Esophagus mucosa (tissue), 1 donor: ENCODE results near the gene AMMECR1. TPM values are rescaled to one million over a fixed set of nuclear protein-coding genes. Genes with fewer than 3 reads are reported as not detected.

Source experiments
- ATAC-seq: fragments of 200-7000 bp; cut with Tn5 transposase; one replicate; pipeline ENCODE4 v1.9.1; 2020
- total RNA-seq: library from RNA; stranded (reverse); gene quantifications from one replicate; pipeline ENCODE4 v1.2.4, GENCODE V29; 2023
- donor health status: DM: yes; HTN: yes; CAD: no.

AMMECR1 gene
- total RNA-seq, 1 donor from 2014 or later = 17.5 TPM

- ATAC-seq = peak; percentile 80
Observed at GRCh38 chrX:110310896-110311295, 7.0 kb downstream of the AMMECR1 start.

- no peak for ATAC-seq
Observed at GRCh38 chrX:110310000-110310790, 7.7 kb downstream of the AMMECR1 start.

GRCh38 chrX:110308220-110308619 is 9.7 kb downstream of the AMMECR1 start:
- ATAC-seq = no peak

- no peak for ATAC-seq
Observed at GRCh38 chrX:110304884-110305283, 13.0 kb downstream of the AMMECR1 start.

- no peak for ATAC-seq
Observed at GRCh38 chrX:110304371-110304770, 13.5 kb downstream of the AMMECR1 start.

- ATAC-seq = no peak
Observed at GRCh38 chrX:110302975-110303374, 14.9 kb downstream of the AMMECR1 start.

DNA sequence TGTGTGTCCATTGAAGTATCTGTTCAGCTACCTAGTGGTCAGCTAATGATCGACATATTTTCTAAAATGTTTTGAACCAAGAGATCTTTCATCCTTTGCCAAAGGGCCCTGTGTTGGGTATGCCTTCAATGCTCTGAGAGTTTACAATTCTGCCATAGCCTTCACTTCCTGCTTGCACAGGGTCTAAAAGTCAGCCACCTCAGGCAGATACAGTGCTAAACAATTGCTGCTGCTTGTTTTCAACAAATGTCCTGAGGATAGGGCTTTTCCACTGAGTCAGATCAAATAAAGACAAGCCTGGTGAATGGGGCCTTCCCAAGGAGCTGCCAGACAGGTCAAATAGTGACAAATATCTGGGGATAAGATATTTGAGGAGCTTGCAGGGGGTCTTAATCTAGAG is 16.7 kb downstream of the AMMECR1 start:
- no peak for ATAC-seq

- no peak for ATAC-seq
Observed at GRCh38 chrX:110294087-110294486, 23.8 kb downstream of the AMMECR1 start.

DNA sequence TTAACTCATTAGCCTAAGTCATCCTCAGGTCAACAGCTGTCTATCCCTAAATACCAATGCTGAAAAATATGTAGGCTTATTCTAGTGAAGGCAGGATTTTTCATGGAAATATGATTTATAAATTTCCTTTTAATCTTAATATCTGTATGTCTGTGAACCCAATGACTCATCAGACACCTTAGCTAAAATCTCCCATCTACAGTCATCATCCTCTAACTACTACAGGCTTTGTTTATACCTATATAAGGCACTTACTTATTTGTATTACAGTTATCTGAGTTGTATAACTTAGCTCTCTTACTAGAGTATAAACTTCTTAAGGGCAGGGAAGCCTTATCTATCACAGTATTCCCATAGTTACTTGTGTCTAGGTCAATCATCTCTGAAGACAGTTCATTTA is 24.2 kb downstream of the AMMECR1 start:
- ATAC-seq = no peak

- ATAC-seq = no peak
Observed at GRCh38 chrX:110287605-110288004, 30.3 kb downstream of the AMMECR1 start.

DNA sequence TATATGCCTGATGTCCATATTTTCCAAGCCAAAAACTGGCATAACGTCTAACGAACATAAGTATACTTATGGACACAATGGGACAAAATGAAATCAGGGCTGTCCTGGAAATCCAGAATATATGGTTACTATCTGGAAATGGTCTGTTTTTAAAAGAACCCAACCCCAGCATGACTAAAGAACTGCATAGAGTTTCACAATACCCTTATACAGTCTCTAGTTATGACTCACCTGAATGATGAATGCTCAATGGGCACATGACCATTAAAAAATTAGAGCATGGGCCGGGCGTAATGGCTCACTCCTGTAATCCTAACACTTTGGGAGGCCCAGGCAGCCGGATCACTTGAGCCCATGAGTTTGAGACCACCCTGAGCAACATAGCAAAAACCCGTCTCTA is 31.8 kb downstream of the AMMECR1 start:
- ATAC-seq = peak; percentile 96

DNA sequence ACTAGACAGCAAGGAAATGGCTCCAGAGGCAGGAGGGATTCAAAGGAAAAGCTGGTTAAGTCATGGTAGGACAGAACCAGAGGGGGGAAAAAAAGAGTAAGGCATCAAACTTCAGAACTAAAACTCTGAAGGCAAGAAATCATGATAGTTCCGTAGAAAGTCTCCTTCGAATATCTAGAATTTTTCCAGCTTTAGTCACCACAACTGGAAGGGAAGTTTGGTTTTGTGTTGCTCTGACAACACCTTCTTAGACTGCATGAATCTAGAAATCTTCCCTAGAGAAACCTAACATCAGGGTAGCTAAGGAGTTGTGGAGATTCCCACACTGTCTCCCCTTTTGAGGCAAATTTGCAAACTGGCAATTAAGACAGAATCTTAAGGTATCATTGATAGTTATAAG is 33.7 kb downstream of the AMMECR1 start:
- no peak for ATAC-seq

- ATAC-seq = no peak
Observed at GRCh38 chrX:110282922-110283321, 35.0 kb downstream of the AMMECR1 start.

DNA sequence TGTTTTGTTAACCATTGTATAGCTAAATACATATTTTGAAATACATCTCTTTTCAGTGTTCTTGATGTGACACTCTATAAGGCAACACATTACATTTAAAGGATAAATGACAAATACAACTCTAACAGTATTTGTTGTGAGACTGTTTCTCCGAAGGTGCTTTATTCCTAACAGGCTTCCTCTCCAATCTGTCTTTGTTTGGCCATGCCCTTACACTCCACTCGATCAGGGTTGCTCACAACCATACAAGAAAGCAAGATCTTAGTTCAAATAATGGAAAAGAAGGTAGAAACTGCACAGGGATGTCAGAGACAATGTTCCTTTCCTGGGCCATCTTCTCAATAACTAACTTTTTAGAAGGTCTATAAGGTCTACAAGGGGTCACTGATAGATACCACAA is 36.5 kb downstream of the AMMECR1 start:
- no peak for ATAC-seq

DNA sequence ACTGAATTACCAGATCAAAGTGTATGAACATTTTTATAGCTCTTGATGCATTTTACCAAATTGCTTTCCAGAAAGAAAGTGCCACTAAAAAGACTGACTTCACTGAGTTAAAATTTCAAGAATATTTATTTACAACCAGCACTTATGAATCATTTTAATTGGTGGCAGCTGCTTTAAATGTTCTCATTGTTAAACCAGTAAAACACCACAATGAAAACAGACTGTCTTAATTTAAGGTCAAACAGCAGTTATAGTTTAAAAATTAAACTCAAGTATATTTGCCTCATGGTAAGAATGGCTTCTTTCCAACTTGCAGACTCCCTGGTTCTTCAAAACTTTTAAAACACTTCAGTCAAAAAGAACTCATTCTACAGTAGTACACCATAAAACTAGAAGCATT is 36.9 kb downstream of the AMMECR1 start:
- no peak for ATAC-seq

DNA sequence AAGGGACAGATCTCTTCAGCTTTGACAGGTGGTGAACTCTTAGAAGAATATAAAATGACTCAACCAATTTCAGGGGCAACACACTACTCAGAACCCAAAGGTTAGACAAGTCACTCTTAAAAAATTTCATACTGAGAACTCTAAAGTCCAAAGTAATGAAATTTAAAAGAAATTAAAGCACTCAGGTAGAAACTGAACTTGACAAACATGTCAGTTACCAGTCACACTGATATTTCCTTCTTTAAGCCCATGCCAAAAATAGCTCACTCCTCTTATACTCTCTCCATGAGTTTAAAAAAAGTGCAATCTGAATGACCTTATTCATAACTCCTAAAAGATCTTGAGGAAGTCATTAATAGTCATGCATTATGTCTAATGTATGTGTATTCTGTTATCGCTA is 40.3 kb downstream of the AMMECR1 start:
- no peak for ATAC-seq

DNA sequence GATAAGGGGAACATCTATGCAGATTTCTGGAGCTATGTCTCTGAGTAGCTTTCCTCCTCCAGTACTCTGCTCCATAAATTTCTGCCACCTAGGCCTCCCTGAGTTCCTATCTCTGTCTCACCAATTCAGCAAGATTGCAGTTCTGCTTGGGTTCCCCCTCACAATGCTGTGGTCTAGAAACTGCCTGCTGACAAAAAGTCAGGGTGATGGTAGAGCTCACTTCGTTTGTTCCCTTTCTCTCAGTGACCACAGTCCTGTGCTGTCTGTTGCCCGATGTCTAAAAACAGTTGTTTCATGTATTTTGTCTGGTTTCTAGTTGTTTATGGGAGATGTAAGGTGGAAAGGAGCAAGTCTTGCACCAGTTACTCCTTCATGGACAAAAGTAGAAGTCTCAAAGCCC is 41.1 kb downstream of the AMMECR1 start:
- ATAC-seq = no peak

DNA sequence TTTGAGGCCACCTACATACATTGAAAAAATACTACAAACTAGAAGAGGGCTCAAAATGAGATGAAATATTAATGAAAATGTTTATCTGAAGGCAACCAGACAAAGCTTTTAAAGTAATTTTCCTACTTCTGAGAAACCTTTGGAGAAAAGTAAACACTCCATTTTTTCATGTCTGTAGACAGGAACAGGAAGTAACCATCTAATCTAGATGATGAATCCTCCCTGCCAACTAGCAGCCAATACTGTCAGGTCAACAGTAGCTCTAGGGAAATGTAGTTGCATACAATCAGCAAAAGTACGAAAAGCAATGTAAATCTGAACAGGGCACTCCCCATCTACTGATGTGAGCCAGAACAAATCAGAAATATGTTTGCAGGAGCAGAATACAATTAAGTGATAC is 49.0 kb downstream of the AMMECR1 start:
- no peak for ATAC-seq

- no peak for ATAC-seq
Observed at GRCh38 chrX:110268395-110268794, 49.5 kb downstream of the AMMECR1 start.

GRCh38 chrX:110267874-110268273 is 50.0 kb downstream of the AMMECR1 start:
- ATAC-seq = no peak

DNA sequence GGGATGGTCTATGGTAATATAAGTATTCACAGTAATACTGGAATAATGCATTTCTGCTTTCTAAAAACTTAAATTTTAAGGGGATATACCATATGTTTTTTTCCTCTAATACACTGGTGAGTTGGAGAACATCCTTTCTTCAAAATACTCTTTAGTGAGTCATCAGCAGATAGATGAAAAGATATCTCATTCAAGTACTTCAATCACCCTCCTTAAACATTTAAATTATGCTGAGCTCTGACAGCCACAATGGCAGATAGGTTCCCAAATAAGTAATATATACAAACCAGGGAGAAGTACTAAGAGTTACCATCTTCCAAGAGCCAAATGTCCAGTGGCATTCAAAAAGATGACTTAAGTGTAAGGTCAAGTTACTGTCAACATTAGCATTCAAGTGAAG is 52.2 kb downstream of the AMMECR1 start:
- ATAC-seq = no peak

DNA sequence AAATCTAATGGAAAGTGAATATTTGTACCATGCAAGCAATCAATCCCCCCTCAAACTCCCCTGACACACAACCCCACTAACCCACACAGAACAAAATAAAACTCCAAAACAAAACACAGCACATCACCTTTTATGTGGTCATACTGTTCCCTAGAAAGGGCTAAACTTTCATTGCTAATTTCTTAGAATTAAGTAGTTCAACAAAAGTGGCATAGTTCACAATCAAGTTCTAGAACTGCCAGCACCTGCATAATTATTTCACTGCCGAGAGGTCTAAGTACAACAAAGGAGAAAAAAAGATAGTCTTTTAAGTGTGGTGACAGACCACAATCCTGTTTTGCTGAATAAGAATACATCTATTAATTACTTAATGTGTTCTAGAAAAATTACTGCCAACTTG is 58.8 kb downstream of the AMMECR1 start:
- ATAC-seq = no peak

DNA sequence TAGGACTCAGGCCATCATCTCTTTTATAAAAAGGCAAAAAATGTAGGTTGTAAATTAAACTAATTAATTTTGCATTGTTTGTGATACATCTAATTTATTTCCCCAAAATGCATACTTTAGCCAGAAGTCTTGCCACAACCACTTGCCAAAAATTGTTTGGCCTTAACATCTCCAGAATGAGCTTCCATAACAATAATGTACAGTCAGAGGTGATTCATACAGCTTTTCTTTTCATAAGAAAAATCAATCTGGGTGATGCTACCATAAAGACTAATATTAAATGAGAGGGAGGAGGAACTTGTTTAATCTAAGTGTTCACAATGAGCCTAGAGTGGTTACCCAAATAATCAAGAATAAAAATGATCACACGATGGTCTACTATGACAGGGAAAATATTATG is 59.3 kb downstream of the AMMECR1 start:
- ATAC-seq = no peak

- no peak for ATAC-seq
Observed at GRCh38 chrX:110257889-110258288, 60.0 kb downstream of the AMMECR1 start.

GRCh38 chrX:110252711-110253110 is 65.2 kb downstream of the AMMECR1 start:
- no peak for ATAC-seq
